Stimulated activated CD8-positive, alpha-beta memory T cell treated with anti-CD3 and anti-CD28 coated beads, Interleukin-15, amount 100 ng/mL, for 1 hour (primary cell): Measurements from ENCODE around the gene OSBPL7.

Source experiments
- DNase-seq: peaks from one replicate; pipeline ENCODE4 v3.0.0-alpha.2; 2020; ENCODE audit warnings: low read depth

The OSBPL7 gene

GRCh38 chr17:47823519-47823918, 1.9 kb upstream of the OSBPL7 start:
- DNase-seq: no peak

- no peak for DNase-seq
Observed at GRCh38 chr17:47822785-47823184, 1.2 kb upstream of the OSBPL7 start.

- no peak for DNase-seq
Observed at GRCh38 chr17:47821031-47821423, 567 bp downstream of the OSBPL7 start.

GRCh38 chr17:47820033-47820789, 1.4 kb downstream of the OSBPL7 start:
- no peak for DNase-seq

- no peak for DNase-seq
Observed at GRCh38 chr17:47819475-47819874, 2.1 kb downstream of the OSBPL7 start.

GRCh38 chr17:47818002-47818695, 3.4 kb downstream of the OSBPL7 start:
- DNase-seq: no peak

GRCh38 chr17:47816947-47817346, 4.6 kb downstream of the OSBPL7 start:
- no peak for DNase-seq

GRCh38 chr17:47816111-47816735, 5.4 kb downstream of the OSBPL7 start:
- DNase-seq: no peak

- DNase-seq: no peak
Observed at GRCh38 chr17:47815106-47815918, 6.3 kb downstream of the OSBPL7 start.

- no peak for DNase-seq
Observed at GRCh38 chr17:47813512-47814031, 8.0 kb downstream of the OSBPL7 start.

GRCh38 chr17:47813077-47813476, 8.5 kb downstream of the OSBPL7 start:
- DNase-seq: no peak

GRCh38 chr17:47812146-47812920, 9.3 kb downstream of the OSBPL7 start:
- no peak for DNase-seq

GRCh38 chr17:47811709-47812108, 9.9 kb downstream of the OSBPL7 start:
- DNase-seq: no peak

- no peak for DNase-seq
Observed at GRCh38 chr17:47810901-47811635, 10.5 kb downstream of the OSBPL7 start.

- DNase-seq: no peak
Observed at GRCh38 chr17:47810200-47810821, 11.3 kb downstream of the OSBPL7 start.

GRCh38 chr17:47808830-47809480, 12.6 kb downstream of the OSBPL7 start:
- no peak for DNase-seq

GRCh38 chr17:47808036-47808829, 13.4 kb downstream of the OSBPL7 start:
- no peak for DNase-seq

GRCh38 chr17:47807421-47807820, 14.2 kb downstream of the OSBPL7 start:
- DNase-seq: no peak

GRCh38 chr17:47806913-47807255, 14.7 kb downstream of the OSBPL7 start:
- no peak for DNase-seq
